Measurements from ENCODE around the gene CTNND2.

GRCh38 chr5:11700391-11700790 is 203.9 kb downstream of the CTNND2 start:
- no peak for TF ChIP-seq EZH2 (optimal IDR thresholded peaks at IDR 0.05; ENCODE audit: low read depth, low read length)
- TF ChIP-seq, protein P1, sequence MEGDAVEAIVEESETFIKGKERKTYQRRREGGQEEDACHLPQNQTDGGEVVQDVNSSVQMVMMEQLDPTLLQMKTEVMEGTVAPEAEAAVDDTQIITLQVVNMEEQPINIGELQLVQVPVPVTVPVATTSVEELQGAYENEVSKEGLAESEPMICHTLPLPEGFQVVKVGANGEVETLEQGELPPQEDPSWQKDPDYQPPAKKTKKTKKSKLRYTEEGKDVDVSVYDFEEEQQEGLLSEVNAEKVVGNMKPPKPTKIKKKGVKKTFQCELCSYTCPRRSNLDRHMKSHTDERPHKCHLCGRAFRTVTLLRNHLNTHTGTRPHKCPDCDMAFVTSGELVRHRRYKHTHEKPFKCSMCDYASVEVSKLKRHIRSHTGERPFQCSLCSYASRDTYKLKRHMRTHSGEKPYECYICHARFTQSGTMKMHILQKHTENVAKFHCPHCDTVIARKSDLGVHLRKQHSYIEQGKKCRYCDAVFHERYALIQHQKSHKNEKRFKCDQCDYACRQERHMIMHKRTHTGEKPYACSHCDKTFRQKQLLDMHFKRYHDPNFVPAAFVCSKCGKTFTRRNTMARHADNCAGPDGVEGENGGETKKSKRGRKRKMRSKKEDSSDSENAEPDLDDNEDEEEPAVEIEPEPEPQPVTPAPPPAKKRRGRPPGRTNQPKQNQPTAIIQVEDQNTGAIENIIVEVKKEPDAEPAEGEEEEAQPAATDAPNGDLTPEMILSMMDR (IDR thresholded peaks at IDR 0.05; ENCODE audit: low read length) = no peak
